GM18951 (cell line): ENCODE data around the gene TRNT1.
A peak's percentile ranks its signal among the peaks of the same experiment; 100 is the strongest.

Experiments used
- POLR2A ChIP-seq: IDR thresholded peaks from 4 replicates; pipeline ENCODE4 v1.6.1; 2011; ENCODE audit warnings: mild to moderate bottlenecking; ENCODE audit not compliant: insufficient read length, insufficient read depth; ENCODE audit errors: extremely low read depth
- in situ Hi-C: fragments of 300-500 bp; cut with MboI; formaldehyde crosslinking; loops from one replicate; pipeline ENCODE4 v1.12.0; 2022; ENCODE audit warnings: low sequenced_read_pairs, mixed read lengths, inconsistent platforms; ENCODE audit not compliant: unreplicated experiment

The TRNT1 gene

GRCh38 chr3:3126477-3127431 lies at the start of gene TRNT1:
Gene TRNT1, plus strand, starts transcription at chr3:3126940. Its CDS starts 2,101 bp downstream, at chr3:3129041.
- in situ Hi-C loops = no loop called here
- TF ChIP-seq POLR2A = peak; percentile 97

GRCh38 chr3:3080309-3080708 lies 46.4 kb upstream of the TRNT1 start:
- no peak for TF ChIP-seq POLR2A
- in situ Hi-C loops = no loop called here

- in situ Hi-C loops = no loop called here
- no peak for TF ChIP-seq POLR2A
Observed at GRCh38 chr3:3081381-3082233, 45.1 kb upstream of the TRNT1 start.

GRCh38 chr3:3082234-3082924 lies 44.4 kb upstream of the TRNT1 start:
- no peak for TF ChIP-seq POLR2A
- in situ Hi-C loops = no loop called here

- no peak for TF ChIP-seq POLR2A
- in situ Hi-C loops = no loop called here
Observed at GRCh38 chr3:3084890-3085289, 41.9 kb upstream of the TRNT1 start.

GRCh38 chr3:3085782-3086181 lies 41.0 kb upstream of the TRNT1 start:
- in situ Hi-C loops = no loop called here
- no peak for TF ChIP-seq POLR2A

GRCh38 chr3:3086239-3086638 lies 40.5 kb upstream of the TRNT1 start:
- in situ Hi-C loops = no loop called here
- no peak for TF ChIP-seq POLR2A

GRCh38 chr3:3087279-3087678 lies 39.5 kb upstream of the TRNT1 start:
- in situ Hi-C loops = no loop called here
- TF ChIP-seq POLR2A = no peak

- in situ Hi-C loops = no loop called here
- no peak for TF ChIP-seq POLR2A
Observed at GRCh38 chr3:3087716-3088465, 38.8 kb upstream of the TRNT1 start.

- TF ChIP-seq POLR2A = no peak
- in situ Hi-C loops = no loop called here
Observed at GRCh38 chr3:3089017-3089416, 37.7 kb upstream of the TRNT1 start.

GRCh38 chr3:3097958-3098357 lies 28.8 kb upstream of the TRNT1 start:
- in situ Hi-C loops = no loop called here
- no peak for TF ChIP-seq POLR2A
